Esophagus squamous epithelium (tissue), 5 donors: ENCODE results near the gene SLC35F4. TPM values are rescaled to one million over a fixed set of nuclear protein-coding genes. Genes with fewer than 3 reads are reported as not detected.

Experiments used
- DNase-seq: peaks from one replicate; lab custom pipeline; 2025; lab: John Stamatoyannopoulos, UW
- H3K27ac ChIP-seq, 4 donors: fragments of 200-600 bp; sonication (generic); one replicate each; pipeline ENCODE4 v1.5.1; 2016 to 2019; ENCODE audit warnings: mild to moderate bottlenecking in 1 of 4
- H3K27me3 ChIP-seq, 4 donors: fragments of 200-600 bp; sonication (generic); 1 replicate in 3 of 4; 2 replicates in 1 of 4; pipeline versions ENCODE4 v1.5.1 to v1.6.0; 2017 to 2021; ENCODE audit warnings: antibody characterized with exemption in 1 of 4
- H3K36me3 ChIP-seq, 3 donors: fragments of 200-600 bp; sonication (generic); one replicate each; pipeline ENCODE4 v1.5.1; 2016 to 2019
- H3K4me1 ChIP-seq, 3 donors: fragments of 200-600 bp; sonication (generic); one replicate each; pipeline ENCODE4 v1.5.1; 2017 to 2019
- H3K4me3 ChIP-seq, 4 donors: fragments of 200-600 bp; sonication (generic); 1 replicate in 3 of 4; 2 replicates in 1 of 4; pipeline ENCODE4 v1.5.1; 2016 to 2019; ENCODE audit warnings: mild to moderate bottlenecking in 2 of 4, moderate library complexity in 1 of 4
- H3K9me3 ChIP-seq, 3 donors: fragments of 200-600 bp; sonication (generic); one replicate each; pipeline ENCODE4 v1.5.1; 2016 to 2019
- CTCF ChIP-seq, 6 experiments: fragments of 450-650 bp in 4 of 6; fragments of 200-600 bp in 2 of 6; sonication (generic) in 2 of 6; IDR thresholded peaks; one replicate each; pipeline ENCODE4 v1.5.1; 2016 to 2019; ENCODE audit warnings: antibody characterized with exemption in 6 of 6, mild to moderate bottlenecking in 4 of 6, moderate library complexity in 4 of 6
- POLR2A ChIP-seq, 4 donors: fragments of 450-650 bp; IDR thresholded peaks; one replicate each; pipeline ENCODE4 v1.6.1; 2017; ENCODE audit warnings: antibody characterized with exemption in 4 of 4, mild to moderate bottlenecking in 4 of 4, moderate library complexity in 3 of 4
- WGBS, 2 donors: methylation state at CpG; one replicate each; pipeline ENCODE4 v1.1.5; 2018; 5-methylcytosine and 5-hydroxymethylcytosine counted together
- intact Hi-C: fragments of 100-400 bp; cut with DNase I; formaldehyde crosslinking; loops from one replicate; pipeline ENCODE4 v1.15.0; 2022
- total RNA-seq, 4 donors: library from RNA; depleted of rRNA; stranded (reverse); fragments of >200 nt; gene quantifications; one replicate each; pipeline ENCODE4 v1.1.0, GENCODE V29; 2016
- donor health status: DM: yes; HTN: yes; CAD: no.

SLC35F4 gene
- total RNA-seq, 4 donors from 2014 or later: not detected

DNA sequence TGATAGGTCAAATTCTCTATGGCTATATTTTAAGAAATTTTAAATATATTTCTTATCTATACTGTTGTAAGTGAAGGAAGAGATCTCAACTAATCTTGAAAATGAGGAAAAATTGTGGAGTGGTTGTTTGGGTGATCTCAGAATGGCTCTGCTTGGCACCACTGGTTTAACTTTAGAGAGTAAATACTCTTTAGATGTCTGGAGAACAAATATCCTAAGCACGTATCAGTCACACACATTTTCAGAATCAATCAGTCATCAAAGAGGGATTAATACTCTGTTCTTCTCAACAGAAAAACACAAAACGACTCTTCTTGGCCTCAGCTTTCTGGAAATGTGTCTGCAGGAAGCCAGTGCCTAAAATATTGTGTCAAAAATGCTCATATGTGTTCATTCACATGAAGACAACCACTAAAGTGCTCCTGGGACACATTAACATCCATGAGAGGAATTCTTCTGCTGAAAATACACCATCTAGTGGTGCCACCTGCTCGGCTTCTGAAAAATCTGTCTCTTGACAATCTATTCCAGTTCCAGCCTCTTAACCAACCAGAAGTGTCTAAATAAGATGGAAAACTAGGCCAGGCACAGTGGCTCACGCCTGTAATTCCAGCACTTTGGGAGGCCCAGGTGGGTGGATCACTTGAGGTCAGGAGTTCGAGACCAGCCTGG, 291.1 kb downstream of the SLC35F4 start:
- intact Hi-C loops: no loop called here
- Histone ChIP-seq H3K4me3 (no peak overlapping the region), H3K9me3 (no peaks in the 10 kb centered on the region), H3K27me3 (no peaks in the 10 kb centered on the region), H3K4me1 (no peaks in the 10 kb centered on the region), H3K36me3 (no peaks in the 10 kb centered on the region), H3K27ac (no peak overlapping the region)
- 67 to 69% methylated on average over 4 to 5 of the region's 5 CpGs for WGBS, 2 donors
- no peak for TF ChIP-seq CTCF (IDR thresholded peaks at IDR 0.05)
- DNase-seq: no peak

DNA sequence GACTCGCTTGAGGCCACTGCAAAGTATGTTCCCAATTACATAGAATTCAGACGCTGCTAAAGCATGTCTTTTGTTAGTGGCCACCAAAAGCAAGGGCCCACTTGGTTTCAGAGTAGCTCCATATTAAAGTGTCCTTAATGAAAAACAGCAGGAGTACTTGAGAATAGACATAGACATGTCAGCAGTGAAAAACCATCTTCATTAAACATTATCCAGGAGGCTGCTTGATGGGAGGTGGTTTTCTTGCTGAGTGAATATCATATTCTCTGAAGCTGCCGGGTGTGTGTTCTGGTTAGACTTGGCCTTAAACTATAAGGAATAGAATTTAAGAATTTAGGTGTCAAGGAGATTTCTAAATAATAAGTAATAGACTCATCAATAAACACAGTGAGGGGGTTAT, 292.7 kb downstream of the SLC35F4 start:
- H3K27me3 ChIP-seq: no peaks in the 10 kb centered on the region
- no peak for TF ChIP-seq POLR2A (IDR thresholded peaks at IDR 0.05)
- no peak for TF ChIP-seq CTCF (IDR thresholded peaks at IDR 0.05)
- H3K27ac ChIP-seq: no peak overlapping the region
- no peak for DNase-seq
- 77 to 80% methylated on average over 3 of the region's 3 CpGs for WGBS, 2 donors
- H3K36me3 ChIP-seq: no peaks in the 10 kb centered on the region
- intact Hi-C loops: no loop called here
- no peak overlapping the region for H3K4me3 ChIP-seq
- no peaks in the 10 kb centered on the region for H3K9me3 ChIP-seq
- no peaks in the 10 kb centered on the region for H3K4me1 ChIP-seq

- intact Hi-C loops: no loop called here
- no peak for TF ChIP-seq POLR2A (IDR thresholded peaks at IDR 0.05)
- no peak for TF ChIP-seq CTCF (IDR thresholded peaks at IDR 0.05)
- H3K27me3 ChIP-seq: no peaks in the 10 kb centered on the region
- no peak overlapping the region for H3K4me3 ChIP-seq
- no peaks in the 10 kb centered on the region for H3K4me1 ChIP-seq
- DNase-seq: no peak
- H3K27ac ChIP-seq: no peak overlapping the region
- H3K9me3 ChIP-seq: no peaks in the 10 kb centered on the region
- 74 to 76% methylated on average over 4 of the region's 4 CpGs for WGBS, 2 donors
- H3K36me3 ChIP-seq: no peaks in the 10 kb centered on the region
These were observed 297.3 kb downstream of the SLC35F4 start for GRCh38 chr14:57568554-57568953.

DNA sequence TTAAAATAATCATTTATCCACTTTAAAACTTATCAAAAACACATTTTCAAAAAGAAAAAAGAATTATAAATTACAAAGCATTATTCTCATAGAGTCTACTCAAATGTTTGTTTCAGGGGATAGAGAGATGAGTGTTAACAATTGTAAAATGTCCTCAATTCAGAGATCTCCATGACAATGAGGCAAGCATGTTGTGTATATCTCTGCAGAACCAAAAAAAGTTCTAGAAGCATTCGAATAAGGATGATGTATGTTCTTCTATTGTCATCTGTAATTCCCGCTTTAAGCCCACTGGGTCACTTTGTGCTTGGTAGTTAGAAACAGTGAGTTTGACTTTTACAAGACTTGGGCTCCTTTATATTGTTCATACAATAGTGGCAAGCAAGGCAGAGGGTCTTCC, 298.7 kb downstream of the SLC35F4 start:
- DNase-seq: no peak
- no peaks in the 10 kb centered on the region for H3K27me3 ChIP-seq
- 78 to 81% methylated on average over 2 of the region's 2 CpGs for WGBS, 2 donors
- no peaks in the 10 kb centered on the region for H3K36me3 ChIP-seq
- no peak overlapping the region for H3K4me3 ChIP-seq
- no peaks in the 10 kb centered on the region for H3K4me1 ChIP-seq
- no peaks in the 10 kb centered on the region for H3K9me3 ChIP-seq
- intact Hi-C loops: no loop called here
- H3K27ac ChIP-seq: no peak overlapping the region
- no peak for TF ChIP-seq CTCF (IDR thresholded peaks at IDR 0.05)
- no peak for TF ChIP-seq POLR2A (IDR thresholded peaks at IDR 0.05)

DNA sequence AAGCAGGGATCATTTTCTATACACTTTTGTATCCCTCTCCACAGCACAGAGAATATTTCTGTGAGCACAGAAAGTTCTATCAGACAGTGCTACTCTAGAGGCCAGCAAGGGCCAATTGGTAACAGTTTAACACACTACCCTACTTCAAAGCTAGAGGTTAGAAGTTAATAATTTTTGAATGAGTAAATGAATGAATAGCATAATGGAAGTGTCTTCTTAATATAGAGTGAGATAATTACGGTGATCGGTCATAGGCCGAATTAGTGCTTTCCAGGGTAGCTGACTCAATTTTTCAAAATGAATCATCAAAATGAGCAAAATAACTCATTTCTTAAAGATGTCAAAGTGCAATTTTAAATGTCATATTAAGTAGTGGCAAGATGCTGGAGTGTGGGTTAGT, 305.2 kb downstream of the SLC35F4 start:
- Histone ChIP-seq H3K27ac (no peak overlapping the region), H3K27me3 (no peaks in the 10 kb centered on the region), H3K36me3 (no peaks in the 10 kb centered on the region), H3K9me3 (no peaks in the 10 kb centered on the region), H3K4me1 (no peaks in the 10 kb centered on the region), H3K4me3 (no peak overlapping the region)
- intact Hi-C loops: no loop called here
- no peak for DNase-seq
- WGBS, 2 donors: 81 to 85% methylated on average over 3 of the region's 3 CpGs
- TF ChIP-seq CTCF (IDR thresholded peaks at IDR 0.05): no peak
- no peak for TF ChIP-seq POLR2A (IDR thresholded peaks at IDR 0.05)
